ENCODE measurements around the gene LRP1. TPM values are rescaled to one million over a fixed set of nuclear protein-coding genes. Genes with fewer than 3 reads are reported as not detected.

Gene LRP1
- total and polyA plus RNA-seq, 2 experiments from 2014 or later = 28.5 to 77.5 TPM

DNA sequence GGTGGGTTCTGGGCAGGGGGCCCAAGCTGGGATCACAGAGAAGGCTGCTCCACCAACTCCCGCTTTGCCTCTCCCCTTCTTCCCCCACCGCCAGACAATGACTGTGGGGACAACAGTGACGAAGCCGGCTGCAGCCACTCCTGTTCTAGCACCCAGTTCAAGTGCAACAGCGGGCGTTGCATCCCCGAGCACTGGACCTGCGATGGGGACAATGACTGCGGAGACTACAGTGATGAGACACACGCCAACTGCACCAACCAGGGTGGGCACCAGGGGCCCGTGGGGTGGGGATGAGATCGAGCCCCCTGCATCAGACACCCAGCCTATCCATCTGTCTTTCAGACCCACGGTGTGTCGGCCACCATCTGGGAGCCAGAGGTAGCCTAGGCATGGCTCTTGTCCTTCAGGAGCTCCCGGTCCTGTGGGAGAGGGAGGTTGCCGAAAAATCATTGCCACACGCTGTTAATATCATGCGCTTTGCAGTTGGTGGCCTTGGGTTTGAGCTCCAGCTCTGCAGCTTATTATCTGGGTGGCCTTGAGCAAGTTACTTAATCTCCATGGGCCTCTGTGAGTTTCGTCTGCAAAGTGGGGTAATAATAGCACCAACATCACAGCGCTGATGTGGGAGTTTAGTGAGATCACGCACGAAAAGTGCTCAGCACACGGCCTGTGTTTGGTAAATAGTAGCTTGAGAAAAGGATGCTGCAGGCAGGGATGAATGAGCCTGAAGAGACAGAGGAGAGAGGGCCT lies 40.9 kb downstream of the LRP1 start:
- no peak for DNase-seq (ENCODE audit: low read depth in 1 of 2, low spot score in 1 of 2)
- TF ChIP-seq, protein P1, sequence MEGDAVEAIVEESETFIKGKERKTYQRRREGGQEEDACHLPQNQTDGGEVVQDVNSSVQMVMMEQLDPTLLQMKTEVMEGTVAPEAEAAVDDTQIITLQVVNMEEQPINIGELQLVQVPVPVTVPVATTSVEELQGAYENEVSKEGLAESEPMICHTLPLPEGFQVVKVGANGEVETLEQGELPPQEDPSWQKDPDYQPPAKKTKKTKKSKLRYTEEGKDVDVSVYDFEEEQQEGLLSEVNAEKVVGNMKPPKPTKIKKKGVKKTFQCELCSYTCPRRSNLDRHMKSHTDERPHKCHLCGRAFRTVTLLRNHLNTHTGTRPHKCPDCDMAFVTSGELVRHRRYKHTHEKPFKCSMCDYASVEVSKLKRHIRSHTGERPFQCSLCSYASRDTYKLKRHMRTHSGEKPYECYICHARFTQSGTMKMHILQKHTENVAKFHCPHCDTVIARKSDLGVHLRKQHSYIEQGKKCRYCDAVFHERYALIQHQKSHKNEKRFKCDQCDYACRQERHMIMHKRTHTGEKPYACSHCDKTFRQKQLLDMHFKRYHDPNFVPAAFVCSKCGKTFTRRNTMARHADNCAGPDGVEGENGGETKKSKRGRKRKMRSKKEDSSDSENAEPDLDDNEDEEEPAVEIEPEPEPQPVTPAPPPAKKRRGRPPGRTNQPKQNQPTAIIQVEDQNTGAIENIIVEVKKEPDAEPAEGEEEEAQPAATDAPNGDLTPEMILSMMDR (IDR thresholded peaks at IDR 0.05; ENCODE audit: low read depth, low read length) = no peak
- Histone ChIP-seq H3K9me3 (ENCODE audit: low read depth) (no peaks in the 10 kb centered on the region), H3K36me3 (peaks cover 45% of the 10 kb centered on the region), H3K27ac (no peak overlapping the region), H3K4me1 (ENCODE audit: low read depth) (no peaks in the 10 kb centered on the region), H3K4me3 (no peak overlapping the region), H3K27me3 (no peaks in the 10 kb centered on the region)

DNA sequence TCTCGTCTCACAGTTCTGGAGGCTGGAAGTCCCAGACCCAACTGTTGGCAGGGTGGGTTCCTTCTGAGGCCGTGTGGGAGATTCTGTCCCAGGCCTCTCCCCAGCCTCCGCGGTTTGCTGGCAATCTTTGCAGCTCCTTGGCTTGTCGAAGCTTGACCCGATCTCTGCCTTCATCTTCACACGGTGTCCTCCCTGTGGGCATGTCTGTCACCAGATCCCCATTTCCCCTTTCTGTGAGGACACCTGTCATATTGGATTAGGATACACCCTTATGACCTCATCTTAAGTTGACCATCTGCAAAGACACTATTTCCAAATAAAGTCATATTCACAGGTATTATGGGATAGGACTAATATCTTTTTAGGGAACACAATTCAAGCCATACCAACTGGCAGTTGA lies 41.7 kb downstream of the LRP1 start:
- peaks cover 40% of the 10 kb centered on the region for H3K36me3 ChIP-seq
- TF ChIP-seq, protein P1 (IDR thresholded peaks at IDR 0.05; ENCODE audit: low read depth, low read length) = no peak
- DNase-seq (ENCODE audit: low read depth in 1 of 2, low spot score in 1 of 2) = no peak

DNA sequence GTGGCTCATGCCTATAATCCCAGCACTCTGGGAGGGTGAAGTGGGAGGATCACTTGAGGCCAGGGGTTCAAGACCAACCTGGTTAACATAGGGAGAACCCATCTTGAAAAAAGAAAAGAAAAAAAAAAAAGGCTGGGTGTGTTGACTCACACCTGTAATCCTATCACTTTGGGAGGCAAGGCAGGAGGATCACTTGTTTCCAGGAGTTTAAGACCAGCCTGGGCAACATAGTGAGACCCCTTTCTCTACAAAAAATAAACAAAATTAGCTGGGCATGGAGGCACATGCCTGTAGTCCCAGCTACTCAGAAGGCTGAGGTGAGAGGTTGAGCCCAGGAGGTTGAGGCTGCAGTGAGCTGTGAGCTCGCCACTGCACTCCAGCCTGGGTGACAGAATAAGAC lies 42.1 kb downstream of the LRP1 start:
- Histone ChIP-seq H3K36me3 (peaks cover 38% of the 10 kb centered on the region), H3K4me1 (ENCODE audit: low read depth) (no peaks in the 10 kb centered on the region), H3K4me3 (no peak overlapping the region), H3K9me3 (ENCODE audit: low read depth) (no peaks in the 10 kb centered on the region), H3K27me3 (no peaks in the 10 kb centered on the region), H3K27ac (no peak overlapping the region)
- no peak for DNase-seq (ENCODE audit: low read depth in 1 of 2, low spot score in 1 of 2)
- TF ChIP-seq, protein P1 (IDR thresholded peaks at IDR 0.05; ENCODE audit: low read depth, low read length) = no peak

More for the DNA sequence above, 41.7 kb downstream of the LRP1 start:
- H3K27me3 ChIP-seq = no peaks in the 10 kb centered on the region
- no peaks in the 10 kb centered on the region for H3K4me1 ChIP-seq (ENCODE audit: low read depth)
- H3K9me3 ChIP-seq (ENCODE audit: low read depth) = no peaks in the 10 kb centered on the region
- H3K27ac ChIP-seq = no peak overlapping the region
- no peak overlapping the region for H3K4me3 ChIP-seq

DNA sequence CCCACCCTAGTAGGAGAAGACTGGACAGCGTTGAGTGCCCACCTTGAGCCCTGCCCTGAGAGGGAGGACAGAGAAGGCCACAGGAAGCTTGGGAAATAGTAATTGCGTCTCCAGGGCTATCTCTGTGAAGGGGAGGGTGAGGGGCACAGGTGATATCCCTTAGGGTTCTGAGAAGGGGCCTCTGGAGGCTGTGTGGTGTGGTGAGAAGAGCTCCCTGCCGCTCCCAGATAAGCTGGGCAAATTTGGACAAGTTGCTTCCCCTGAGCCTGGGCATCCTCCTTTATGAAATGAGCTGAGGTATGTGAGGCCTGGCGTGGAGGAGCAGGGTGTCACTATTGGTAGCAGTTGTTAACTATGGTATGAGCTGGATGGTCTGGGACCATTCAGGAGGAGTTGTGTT lies 42.6 kb downstream of the LRP1 start:
- Histone ChIP-seq H3K4me3 (no peak overlapping the region), H3K36me3 (peaks cover 35% of the 10 kb centered on the region), H3K4me1 (ENCODE audit: low read depth) (no peaks in the 10 kb centered on the region), H3K9me3 (ENCODE audit: low read depth) (no peaks in the 10 kb centered on the region), H3K27ac (no peak overlapping the region), H3K27me3 (no peaks in the 10 kb centered on the region)
- DNase-seq (ENCODE audit: low read depth in 1 of 2, low spot score in 1 of 2) = no peak
- TF ChIP-seq, protein P1 (IDR thresholded peaks at IDR 0.05; ENCODE audit: low read depth, low read length) = no peak

DNA sequence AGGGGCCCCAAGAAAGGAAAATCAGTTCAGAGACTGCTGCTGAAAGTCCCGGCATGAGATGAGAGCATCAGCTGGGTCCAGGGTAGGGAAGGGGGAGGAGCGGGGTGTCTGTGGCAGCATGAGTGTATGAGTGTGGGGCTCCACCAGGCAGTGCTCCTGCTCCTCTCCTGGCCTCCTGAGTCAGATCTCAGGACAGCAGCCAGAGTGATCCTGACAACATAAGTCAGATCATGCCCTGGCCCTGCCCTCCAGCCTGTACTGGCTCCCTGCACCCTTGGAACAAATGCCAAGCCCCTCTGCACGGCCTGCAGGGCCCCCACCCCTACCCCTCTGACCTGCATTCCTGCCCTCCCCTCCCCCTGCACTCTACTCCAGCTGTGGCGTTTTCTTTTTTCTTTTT lies 43.4 kb downstream of the LRP1 start:
- Histone ChIP-seq H3K9me3 (ENCODE audit: low read depth) (no peaks in the 10 kb centered on the region), H3K36me3 (peaks cover 36% of the 10 kb centered on the region), H3K4me3 (no peak overlapping the region), H3K27ac (no peak overlapping the region), H3K4me1 (ENCODE audit: low read depth) (no peaks in the 10 kb centered on the region), H3K27me3 (no peaks in the 10 kb centered on the region)
- TF ChIP-seq, protein P1 (IDR thresholded peaks at IDR 0.05; ENCODE audit: low read depth, low read length) = no peak
- DNase-seq (ENCODE audit: low read depth in 1 of 2, low spot score in 1 of 2) = peak in 1 of 2 donors; percentile 51

All from cardiac muscle cell (in vitro differentiated cells and primary cell).